Prostate gland (tissue), 2 donors: Measurements from ENCODE around the gene DDAH1.

Experiments
- CTCF ChIP-seq, 4 experiments: fragments of 200-600 bp in 2 of 4; fragments of 450-650 bp in 2 of 4; sonication (generic) in 2 of 4; IDR thresholded peaks; 1 replicate in 3 of 4; 2 replicates in 1 of 4; pipeline ENCODE4 v1.5.1; 2016 to 2019; ENCODE audit warnings: antibody characterized with exemption in 4 of 4, mild to moderate bottlenecking in 2 of 4, moderate library complexity in 2 of 4
- POLR2A ChIP-seq: fragments of 450-650 bp; IDR thresholded peaks from one replicate; pipeline ENCODE4 v1.6.1; 2016; ENCODE audit warnings: antibody characterized with exemption, mild to moderate bottlenecking

GRCh38 chr1:85433096-85433495, 31.9 kb downstream of the DDAH1 start:
- TF ChIP-seq CTCF (IDR thresholded peaks at IDR 0.05) (no peak), POLR2A (no peak)
